GM12878 (cell line): Measurements from ENCODE around the gene LDLRAD4. TPM values are rescaled to one million over a fixed set of nuclear protein-coding genes. Genes with fewer than 3 reads are reported as not detected.

ENCODE experiments used
- ATAC-seq: fragments of 200-7000 bp; cut with Tn5 transposase; 3 replicates; pipeline ENCODE4 v1.9.1; 2020; ENCODE audit warnings: mild to moderate bottlenecking, moderate library complexity
- BruUV-seq: library from RNA; stranded (reverse); fragments of 400-500 nt; replicated peaks from 2 replicates; lab custom pipeline; 2021; lab: Mats Ljungman, UMichigan
- CTCF ChIA-PET: fragments of 300-600 bp; sonication (Branson Sonifier 250); formaldehyde crosslinking; extraction: SDS; loops from one replicate; lab custom pipeline; 2021; ENCODE audit warnings: inconsistent platforms; lab: Yijun Ruan, JAX
- POLR2A ChIA-PET: fragments of 350-600 bp; formaldehyde crosslinking; extraction: SDS; loops from one replicate; lab custom pipeline; 2021; ENCODE audit warnings: inconsistent platforms; lab: Charles Lee
- RAD21 ChIA-PET: fragments of 300-600 bp; sonication (Branson Sonifier 250); formaldehyde crosslinking; loops from one replicate; lab custom pipeline; 2023; ENCODE audit warnings: antibody characterized with exemption; ENCODE audit not compliant: unreplicated experiment; lab: Charles Lee
- SMC1A ChIA-PET: fragments of 300-600 bp; sonication (Branson Sonifier 250); formaldehyde crosslinking; loops from one replicate; lab custom pipeline; 2023; ENCODE audit not compliant: unreplicated experiment, uncharacterized antibody; lab: Charles Lee
- DNase-seq: peaks from one replicate; pipeline ENCODE4 v3.0.0-alpha.2; 2011; ENCODE audit warnings: low read depth, low spot score
- FAIRE-seq: peaks from 3 replicates; lab custom pipeline; 2011; peaks lifted over from hg19 to GRCh38; lab: Jason Lieb, UNC
- H2AFZ ChIP-seq: 2 replicates; pipeline ENCODE4 v1.6.0; 2011; ENCODE audit warnings: low read depth, low read length, control low read depth; ENCODE audit not compliant: control insufficient read depth
- H3K27ac ChIP-seq: 2 replicates; pipeline ENCODE4 v1.5.1; 2011; ENCODE audit warnings: control low read depth; ENCODE audit not compliant: control insufficient read depth, insufficient read depth
- H3K27me3 ChIP-seq, 2 experiments: replicated peaks in 1 of 2; 2 replicates each; pipeline versions ENCODE4 v1.6.0 to v1.6.1; 2011; ENCODE audit warnings: low read length in 1 of 2; ENCODE audit not compliant: control insufficient read depth in 2 of 2, insufficient read depth in 2 of 2
- H3K36me3 ChIP-seq, 2 experiments: 2 replicates each; pipeline ENCODE4 v1.5.1; 2011; ENCODE audit warnings: low read length in 1 of 2; ENCODE audit not compliant: control insufficient read depth in 2 of 2, insufficient read depth in 2 of 2
- H3K4me1 ChIP-seq: 2 replicates; pipeline ENCODE4 v1.6.1; 2011; ENCODE audit warnings: mild to moderate bottlenecking, low read length, moderate library complexity, mixed read lengths; ENCODE audit not compliant: control insufficient read depth, insufficient read depth
- H3K4me2 ChIP-seq: 2 replicates; pipeline ENCODE4 v1.6.0; 2011; ENCODE audit warnings: control low read depth; ENCODE audit not compliant: control insufficient read depth, insufficient read depth
- H3K4me3 ChIP-seq: fragments of 200-600 bp; sonication (generic); 2 replicates; pipeline ENCODE4 v1.5.1; 2016
- H3K79me2 ChIP-seq: 2 replicates; pipeline ENCODE4 v1.6.0; 2011; ENCODE audit warnings: low read length; ENCODE audit not compliant: control insufficient read depth, insufficient read depth
- H3K9ac ChIP-seq: 2 replicates; pipeline ENCODE4 v1.8.0; 2011; ENCODE audit warnings: low read length, control low read depth, mixed read lengths; ENCODE audit not compliant: control insufficient read depth, insufficient read depth
- H3K9me3 ChIP-seq: replicated peaks from 3 replicates; pipeline ENCODE4 v1.5.1; 2011; ENCODE audit warnings: mild to moderate bottlenecking, low read length; ENCODE audit not compliant: control insufficient read depth, insufficient read depth
- H4K20me1 ChIP-seq: 2 replicates; pipeline ENCODE4 v1.6.0; 2011; ENCODE audit not compliant: control insufficient read depth, insufficient read depth
- ATF7 ChIP-seq: fragments of 450-650 bp; IDR thresholded peaks from 2 replicates; pipeline ENCODE4 v1.6.1; 2016; ENCODE audit warnings: low read depth, mild to moderate bottlenecking
- DPF2 ChIP-seq: fragments of 450-650 bp; IDR thresholded peaks from 2 replicates; pipeline ENCODE4 v1.6.1; 2017; ENCODE audit warnings: mild to moderate bottlenecking
- ETV6 ChIP-seq, 2 experiments: fragments of 450-650 bp in 1 of 2; IDR thresholded peaks in 1 of 2; conservative IDR thresholded peaks in 1 of 2; 2 replicates each; pipeline ENCODE4 v1.6.1; 2014; ENCODE audit warnings: antibody characterized with exemption in 1 of 2, borderline replicate concordance in 1 of 2, low read depth in 1 of 2, mild to moderate bottlenecking in 1 of 2, moderate library complexity in 1 of 2
- FOXK2 ChIP-seq: fragments of 450-650 bp; IDR thresholded peaks from 2 replicates; pipeline ENCODE4 v1.6.1; 2017; ENCODE audit warnings: mild to moderate bottlenecking, moderate library complexity
- MTA2 ChIP-seq: fragments of 450-650 bp; IDR thresholded peaks from 2 replicates; pipeline ENCODE4 v1.6.1; 2016; ENCODE audit warnings: low read depth, mild to moderate bottlenecking, moderate library complexity
- SUZ12 ChIP-seq: fragments of 200-600 bp; sonication (generic); IDR thresholded peaks from one replicate; pipeline ENCODE4 v1.6.1; 2018; ENCODE audit warnings: antibody characterized with exemption, mild to moderate bottlenecking; ENCODE audit not compliant: unreplicated experiment
- WRNIP1 ChIP-seq: IDR thresholded peaks from 2 replicates; pipeline ENCODE4 v1.6.1; 2011; ENCODE audit warnings: low read depth, low read length, improper control_type of control experiment, borderline replicate concordance
- WGBS: methylation state at CpG from one replicate; pipeline ENCODE4 v1.1.6; 2016; ENCODE audit warnings: low lambda C conversion rate; ENCODE audit not compliant: insufficient replicate concordance, insufficient coverage; ENCODE audit errors: missing lambda C conversion rate; 5-methylcytosine and 5-hydroxymethylcytosine counted together
- in situ Hi-C: fragments of 300-500 bp; cut with MboI; formaldehyde crosslinking; loops from 9 replicates; pipeline ENCODE4 v1.14.3; 2018; ENCODE audit warnings: mixed read lengths
- intact Hi-C: fragments of 100-400 bp; cut with micrococcal nuclease; formaldehyde crosslinking; loops from one replicate; pipeline ENCODE4 v1.14.2; 2022; ENCODE audit not compliant: unreplicated experiment
- polyA plus RNA-seq, 11 experiments: library from polyadenylated mRNA; depleted of rRNA in 4 of 11; unstranded in 6 of 11; stranded (reverse) in 5 of 11; fragments of >200 nt; fragmentation: Nextera tagmentation in 4 of 11; fragmentation: Illumina TruSeq in 1 of 11; extraction: Ambion mirVana in 4 of 11; extraction: Trizol in 1 of 11; gene quantifications; 1 replicate in 1 of 11; 2 replicates in 10 of 11; pipeline versions ENCODE4 v1.2.1 to v1.2.3, GENCODE V29; 2011 to 2016; ENCODE audit warnings: inconsistent platforms in 2 of 11, missing spikeins in 2 of 11, low read depth in 1 of 11
- total RNA-seq, 4 experiments: library from RNA; depleted of rRNA in 3 of 4; stranded (reverse); fragments of >200 nt in 3 of 4; fragmentation: Illumina TruSeq in 1 of 4; extraction: Trizol in 1 of 4; gene quantifications; 2 replicates each; pipeline versions ENCODE4 v1.2.1 to v1.2.3, GENCODE V29; 2013 to 2021
- TF ChIP-seq, protein P1 (sequence below): fragments of 450-650 bp; formaldehyde crosslinking; IDR thresholded peaks from 2 replicates; pipeline ENCODE4 v1.4.0; 2020; ENCODE audit warnings: mild to moderate bottlenecking, moderate library complexity
- TF ChIP-seq, protein P2 (sequence below): fragments of 450-650 bp; IDR thresholded peaks from 2 replicates; pipeline ENCODE4 v1.6.1; 2016; ENCODE audit warnings: mild to moderate bottlenecking
- TF ChIP-seq, protein P3 (sequence below): fragments of 150-350 bp; IDR thresholded peaks from 2 replicates; pipeline ENCODE4 v1.6.1; 2016; ENCODE audit warnings: low read depth, low read length
- TF ChIP-seq, protein P4 (sequence below): IDR thresholded peaks from 2 replicates; pipeline ENCODE4 v1.6.1; 2012; ENCODE audit warnings: mild to moderate bottlenecking, low read depth, low read length

Gene LDLRAD4
- total and polyA plus RNA-seq, 10 of the 15 experiments (the other 5 are each of a cell fraction or from before 2014, with no cell fraction given): 2.7 to 16.8 (median 11.2) TPM

DNA sequence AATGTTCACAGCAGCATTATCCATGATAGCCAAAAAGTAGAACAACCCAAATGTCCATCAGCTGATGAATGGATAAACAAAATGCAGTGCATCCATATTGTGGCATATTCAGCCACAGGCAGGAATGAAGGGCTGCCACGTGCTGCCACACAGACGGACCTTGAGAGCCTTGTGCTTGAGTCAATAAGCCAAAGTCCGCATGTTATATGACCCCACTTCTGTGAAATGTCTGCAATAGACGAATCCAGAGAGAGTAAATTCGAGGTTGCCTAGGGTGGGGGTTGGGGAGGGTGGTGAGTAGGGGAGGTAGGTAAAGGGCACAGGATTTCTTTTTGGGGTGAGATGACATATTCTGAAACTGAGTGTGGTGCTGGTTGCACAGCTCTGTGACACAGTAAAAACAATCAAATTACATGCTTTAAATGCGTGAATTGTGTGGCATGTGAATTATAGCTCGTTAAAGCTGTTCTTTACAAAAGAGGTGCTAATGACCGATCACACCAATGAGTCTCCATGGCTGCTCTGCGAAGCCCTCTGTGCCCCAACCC is 38.9 kb upstream of the LDLRAD4 start:
- intact Hi-C loops: no loop called here
- RAD21 ChIA-PET: interaction anchor here (1.3 kb wide), 1 partner anchor 20 kb away, joined by 5 read pairs; no protein-coding TSS in a partner anchor
- peak; percentile 55 for ATAC-seq
- Histone ChIP-seq H4K20me1 (no peaks in the 10 kb centered on the region), H3K27ac (no peak overlapping the region), H3K27me3 (no peaks in the 10 kb centered on the region), H3K4me1 (no peaks in the 10 kb centered on the region), H3K9me3 (no peaks in the 10 kb centered on the region; the same call in 2 of the 3 replicates), H2AFZ (no peak overlapping the region), H3K4me3 (no peak overlapping the region), H3K9ac (no peak overlapping the region), H3K4me2 (no peak overlapping the region), H3K79me2 (no peaks in the 10 kb centered on the region), H3K36me3 (no peaks in the 10 kb centered on the region)
- in situ Hi-C loops: no loop called here
- no TSS peak for BruUV-seq
- DNase-seq: no peak
- FAIRE-seq: no peak
- 22% methylated on average over 9 of the region's 9 CpGs for WGBS
- CTCF ChIA-PET: interaction anchor here (0.7 to 2.6 kb wide), 5 partner anchors 20 to 378 kb away, joined by 3 to 9 read pairs (median 4); no protein-coding TSS in a partner anchor
- POLR2A ChIA-PET: no interaction called here
- SMC1A ChIA-PET: interaction anchor here (0.7 to 1.9 kb wide), 3 partner anchors 10 to 367 kb away, joined by 3 to 8 read pairs (median 4); no protein-coding TSS in a partner anchor
- TF ChIP-seq, protein P1, sequence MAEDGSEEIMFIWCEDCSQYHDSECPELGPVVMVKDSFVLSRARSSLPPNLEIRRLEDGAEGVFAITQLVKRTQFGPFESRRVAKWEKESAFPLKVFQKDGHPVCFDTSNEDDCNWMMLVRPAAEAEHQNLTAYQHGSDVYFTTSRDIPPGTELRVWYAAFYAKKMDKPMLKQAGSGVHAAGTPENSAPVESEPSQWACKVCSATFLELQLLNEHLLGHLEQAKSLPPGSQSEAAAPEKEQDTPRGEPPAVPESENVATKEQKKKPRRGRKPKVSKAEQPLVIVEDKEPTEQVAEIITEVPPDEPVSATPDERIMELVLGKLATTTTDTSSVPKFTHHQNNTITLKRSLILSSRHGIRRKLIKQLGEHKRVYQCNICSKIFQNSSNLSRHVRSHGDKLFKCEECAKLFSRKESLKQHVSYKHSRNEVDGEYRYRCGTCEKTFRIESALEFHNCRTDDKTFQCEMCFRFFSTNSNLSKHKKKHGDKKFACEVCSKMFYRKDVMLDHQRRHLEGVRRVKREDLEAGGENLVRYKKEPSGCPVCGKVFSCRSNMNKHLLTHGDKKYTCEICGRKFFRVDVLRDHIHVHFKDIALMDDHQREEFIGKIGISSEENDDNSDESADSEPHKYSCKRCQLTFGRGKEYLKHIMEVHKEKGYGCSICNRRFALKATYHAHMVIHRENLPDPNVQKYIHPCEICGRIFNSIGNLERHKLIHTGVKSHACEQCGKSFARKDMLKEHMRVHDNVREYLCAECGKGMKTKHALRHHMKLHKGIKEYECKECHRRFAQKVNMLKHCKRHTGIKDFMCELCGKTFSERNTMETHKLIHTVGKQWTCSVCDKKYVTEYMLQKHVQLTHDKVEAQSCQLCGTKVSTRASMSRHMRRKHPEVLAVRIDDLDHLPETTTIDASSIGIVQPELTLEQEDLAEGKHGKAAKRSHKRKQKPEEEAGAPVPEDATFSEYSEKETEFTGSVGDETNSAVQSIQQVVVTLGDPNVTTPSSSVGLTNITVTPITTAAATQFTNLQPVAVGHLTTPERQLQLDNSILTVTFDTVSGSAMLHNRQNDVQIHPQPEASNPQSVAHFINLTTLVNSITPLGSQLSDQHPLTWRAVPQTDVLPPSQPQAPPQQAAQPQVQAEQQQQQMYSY: no peak
- TF ChIP-seq, protein P2, sequence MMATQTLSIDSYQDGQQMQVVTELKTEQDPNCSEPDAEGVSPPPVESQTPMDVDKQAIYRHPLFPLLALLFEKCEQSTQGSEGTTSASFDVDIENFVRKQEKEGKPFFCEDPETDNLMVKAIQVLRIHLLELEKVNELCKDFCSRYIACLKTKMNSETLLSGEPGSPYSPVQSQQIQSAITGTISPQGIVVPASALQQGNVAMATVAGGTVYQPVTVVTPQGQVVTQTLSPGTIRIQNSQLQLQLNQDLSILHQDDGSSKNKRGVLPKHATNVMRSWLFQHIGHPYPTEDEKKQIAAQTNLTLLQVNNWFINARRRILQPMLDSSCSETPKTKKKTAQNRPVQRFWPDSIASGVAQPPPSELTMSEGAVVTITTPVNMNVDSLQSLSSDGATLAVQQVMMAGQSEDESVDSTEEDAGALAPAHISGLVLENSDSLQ: no peak
- no peak for TF ChIP-seq FOXK2
- TF ChIP-seq, protein P3, sequence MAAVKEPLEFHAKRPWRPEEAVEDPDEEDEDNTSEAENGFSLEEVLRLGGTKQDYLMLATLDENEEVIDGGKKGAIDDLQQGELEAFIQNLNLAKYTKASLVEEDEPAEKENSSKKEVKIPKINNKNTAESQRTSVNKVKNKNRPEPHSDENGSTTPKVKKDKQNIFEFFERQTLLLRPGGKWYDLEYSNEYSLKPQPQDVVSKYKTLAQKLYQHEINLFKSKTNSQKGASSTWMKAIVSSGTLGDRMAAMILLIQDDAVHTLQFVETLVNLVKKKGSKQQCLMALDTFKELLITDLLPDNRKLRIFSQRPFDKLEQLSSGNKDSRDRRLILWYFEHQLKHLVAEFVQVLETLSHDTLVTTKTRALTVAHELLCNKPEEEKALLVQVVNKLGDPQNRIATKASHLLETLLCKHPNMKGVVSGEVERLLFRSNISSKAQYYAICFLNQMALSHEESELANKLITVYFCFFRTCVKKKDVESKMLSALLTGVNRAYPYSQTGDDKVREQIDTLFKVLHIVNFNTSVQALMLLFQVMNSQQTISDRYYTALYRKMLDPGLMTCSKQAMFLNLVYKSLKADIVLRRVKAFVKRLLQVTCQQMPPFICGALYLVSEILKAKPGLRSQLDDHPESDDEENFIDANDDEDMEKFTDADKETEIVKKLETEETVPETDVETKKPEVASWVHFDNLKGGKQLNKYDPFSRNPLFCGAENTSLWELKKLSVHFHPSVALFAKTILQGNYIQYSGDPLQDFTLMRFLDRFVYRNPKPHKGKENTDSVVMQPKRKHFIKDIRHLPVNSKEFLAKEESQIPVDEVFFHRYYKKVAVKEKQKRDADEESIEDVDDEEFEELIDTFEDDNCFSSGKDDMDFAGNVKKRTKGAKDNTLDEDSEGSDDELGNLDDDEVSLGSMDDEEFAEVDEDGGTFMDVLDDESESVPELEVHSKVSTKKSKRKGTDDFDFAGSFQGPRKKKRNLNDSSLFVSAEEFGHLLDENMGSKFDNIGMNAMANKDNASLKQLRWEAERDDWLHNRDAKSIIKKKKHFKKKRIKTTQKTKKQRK: no peak
- TF ChIP-seq, protein P4, sequence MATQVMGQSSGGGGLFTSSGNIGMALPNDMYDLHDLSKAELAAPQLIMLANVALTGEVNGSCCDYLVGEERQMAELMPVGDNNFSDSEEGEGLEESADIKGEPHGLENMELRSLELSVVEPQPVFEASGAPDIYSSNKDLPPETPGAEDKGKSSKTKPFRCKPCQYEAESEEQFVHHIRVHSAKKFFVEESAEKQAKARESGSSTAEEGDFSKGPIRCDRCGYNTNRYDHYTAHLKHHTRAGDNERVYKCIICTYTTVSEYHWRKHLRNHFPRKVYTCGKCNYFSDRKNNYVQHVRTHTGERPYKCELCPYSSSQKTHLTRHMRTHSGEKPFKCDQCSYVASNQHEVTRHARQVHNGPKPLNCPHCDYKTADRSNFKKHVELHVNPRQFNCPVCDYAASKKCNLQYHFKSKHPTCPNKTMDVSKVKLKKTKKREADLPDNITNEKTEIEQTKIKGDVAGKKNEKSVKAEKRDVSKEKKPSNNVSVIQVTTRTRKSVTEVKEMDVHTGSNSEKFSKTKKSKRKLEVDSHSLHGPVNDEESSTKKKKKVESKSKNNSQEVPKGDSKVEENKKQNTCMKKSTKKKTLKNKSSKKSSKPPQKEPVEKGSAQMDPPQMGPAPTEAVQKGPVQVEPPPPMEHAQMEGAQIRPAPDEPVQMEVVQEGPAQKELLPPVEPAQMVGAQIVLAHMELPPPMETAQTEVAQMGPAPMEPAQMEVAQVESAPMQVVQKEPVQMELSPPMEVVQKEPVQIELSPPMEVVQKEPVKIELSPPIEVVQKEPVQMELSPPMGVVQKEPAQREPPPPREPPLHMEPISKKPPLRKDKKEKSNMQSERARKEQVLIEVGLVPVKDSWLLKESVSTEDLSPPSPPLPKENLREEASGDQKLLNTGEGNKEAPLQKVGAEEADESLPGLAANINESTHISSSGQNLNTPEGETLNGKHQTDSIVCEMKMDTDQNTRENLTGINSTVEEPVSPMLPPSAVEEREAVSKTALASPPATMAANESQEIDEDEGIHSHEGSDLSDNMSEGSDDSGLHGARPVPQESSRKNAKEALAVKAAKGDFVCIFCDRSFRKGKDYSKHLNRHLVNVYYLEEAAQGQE: no peak
- peak; percentile 70; the same call in 1 of the 2 replicates for TF ChIP-seq MTA2
- no peak for TF ChIP-seq ETV6 (conservative IDR thresholded peaks at IDR 0.05 in 1 of 2, IDR thresholded peaks at IDR 0.05 in 1 of 2; ENCODE audit: borderline replicate concordance in 1 of 2, low read depth in 1 of 2)
- no peak for TF ChIP-seq DPF2
- TF ChIP-seq WRNIP1: no peak
- TF ChIP-seq SUZ12: no peak
- TF ChIP-seq ATF7: 0 out of 2 replicates have a peak, but pooled peaks have one; percentile 12
